ENCODE measurements around the gene PTGER4. TPM values are rescaled to one million over a fixed set of nuclear protein-coding genes. Genes with fewer than 3 reads are reported as not detected.
"Not testable (repeated sequence)": the region's sequence is repeated elsewhere in the genome, so short reads cannot be mapped to it uniquely, and the experiment has no call there.

PTGER4 gene
- total RNA-seq, 1 donor from 2014 or later, result 33.7 TPM

GRCh38 chr5:40716000-40716399 lies 36.3 kb downstream of the PTGER4 start:
- Mint-ChIP-seq H3K36me3 (ENCODE audit: low read depth) (peaks cover 42% of the 10 kb centered on the region), H3K4me1 (ENCODE audit: low read depth) (peaks cover 6% of the 10 kb centered on the region), H3K4me3 (ENCODE audit: low read depth) (no peak overlapping the region), H3K9me3 (peaks cover 4% of the 10 kb centered on the region), H3K27me3 (ENCODE audit: low read depth) (no peaks in the 10 kb centered on the region), H3K27ac (no peak overlapping the region)
- DNase-seq (ENCODE audit: low spot score), result no peak
- intact Hi-C loops (cut with micrococcal nuclease), result no loop called here

GRCh38 chr5:40716590-40716989 lies 36.9 kb downstream of the PTGER4 start:
- H3K4me1 Mint-ChIP-seq (ENCODE audit: low read depth), result peaks cover 6% of the 10 kb centered on the region
- H3K27me3 Mint-ChIP-seq (ENCODE audit: low read depth), result no peaks in the 10 kb centered on the region
- H3K4me3 Mint-ChIP-seq (ENCODE audit: low read depth), result no peak overlapping the region
- DNase-seq (ENCODE audit: low spot score), result no peak
- H3K36me3 Mint-ChIP-seq (ENCODE audit: low read depth), result peaks cover 46% of the 10 kb centered on the region
- intact Hi-C loops (cut with micrococcal nuclease), result no loop called here
- no peak overlapping the region for H3K27ac Mint-ChIP-seq
- H3K9me3 Mint-ChIP-seq, result peaks cover 10% of the 10 kb centered on the region

GRCh38 chr5:40717281-40717680 lies 37.6 kb downstream of the PTGER4 start:
- no peak overlapping the region for H3K4me3 Mint-ChIP-seq (ENCODE audit: low read depth)
- H3K4me1 Mint-ChIP-seq (ENCODE audit: low read depth), result peaks cover 6% of the 10 kb centered on the region
- DNase-seq (ENCODE audit: low spot score), result no peak
- H3K27me3 Mint-ChIP-seq (ENCODE audit: low read depth), result no peaks in the 10 kb centered on the region
- H3K36me3 Mint-ChIP-seq (ENCODE audit: low read depth), result peaks cover 46% of the 10 kb centered on the region
- intact Hi-C loops (cut with micrococcal nuclease), result no loop called here
- H3K27ac Mint-ChIP-seq, result no peak overlapping the region
- peaks cover 12% of the 10 kb centered on the region for H3K9me3 Mint-ChIP-seq

GRCh38 chr5:40720069-40720468 lies 40.4 kb downstream of the PTGER4 start:
- intact Hi-C loops (cut with micrococcal nuclease), result no loop called here
- H3K27me3 Mint-ChIP-seq (ENCODE audit: low read depth), result no peaks in the 10 kb centered on the region
- H3K27ac Mint-ChIP-seq, result no peak overlapping the region
- peaks cover 56% of the 10 kb centered on the region for H3K36me3 Mint-ChIP-seq (ENCODE audit: low read depth)
- DNase-seq (ENCODE audit: low spot score), result no peak
- peaks cover 12% of the 10 kb centered on the region for H3K9me3 Mint-ChIP-seq
- peaks cover 6% of the 10 kb centered on the region for H3K4me1 Mint-ChIP-seq (ENCODE audit: low read depth)
- no peak overlapping the region for H3K4me3 Mint-ChIP-seq (ENCODE audit: low read depth)

GRCh38 chr5:40722497-40722911 lies 42.8 kb downstream of the PTGER4 start:
- intact Hi-C loops (cut with micrococcal nuclease); H3K4me3 Mint-ChIP-seq (ENCODE audit: low read depth); H3K27ac Mint-ChIP-seq; H3K27me3 Mint-ChIP-seq (ENCODE audit: low read depth); DNase-seq (ENCODE audit: low spot score); H3K4me1 Mint-ChIP-seq (ENCODE audit: low read depth): not testable (repeated sequence)
- Mint-ChIP-seq H3K9me3 (peaks cover 12% of the 10 kb centered on the region), H3K36me3 (ENCODE audit: low read depth) (peaks cover 65% of the 10 kb centered on the region)

GRCh38 chr5:40733434-40733833 lies 53.7 kb downstream of the PTGER4 start:
- H3K27ac Mint-ChIP-seq, result no peak overlapping the region
- intact Hi-C loops (cut with micrococcal nuclease), result loop anchor here (10.0 kb wide), 1 partner anchor 459 kb away; no protein-coding TSS in a partner anchor
- H3K4me3 Mint-ChIP-seq (ENCODE audit: low read depth), result no peak overlapping the region
- no peaks in the 10 kb centered on the region for H3K27me3 Mint-ChIP-seq (ENCODE audit: low read depth)
- H3K9me3 Mint-ChIP-seq, result no peaks in the 10 kb centered on the region
- H3K4me1 Mint-ChIP-seq (ENCODE audit: low read depth), result peaks cover 31% of the 10 kb centered on the region
- DNase-seq (ENCODE audit: low spot score), result no peak
- H3K36me3 Mint-ChIP-seq (ENCODE audit: low read depth), result peaks cover 47% of the 10 kb centered on the region

- Mint-ChIP-seq H3K9me3 (no peaks in the 10 kb centered on the region), H3K4me3 (ENCODE audit: low read depth) (no peak overlapping the region), H3K36me3 (ENCODE audit: low read depth) (peaks cover 48% of the 10 kb centered on the region), H3K27me3 (ENCODE audit: low read depth) (no peaks in the 10 kb centered on the region), H3K27ac (no peak overlapping the region), H3K4me1 (ENCODE audit: low read depth) (peaks cover 31% of the 10 kb centered on the region)
- DNase-seq (ENCODE audit: low spot score), result no peak
- intact Hi-C loops (cut with micrococcal nuclease), result loop anchor here (10.0 kb wide), 1 partner anchor 459 kb away; no protein-coding TSS in a partner anchor
These were observed 54.3 kb downstream of the PTGER4 start for GRCh38 chr5:40733879-40734563.

GRCh38 chr5:40734986-40735385 lies 55.3 kb downstream of the PTGER4 start:
- no peak overlapping the region for H3K4me3 Mint-ChIP-seq (ENCODE audit: low read depth)
- peak overlapping the region; percentile 17 for H3K27ac Mint-ChIP-seq
- DNase-seq (ENCODE audit: low spot score), result no peak
- H3K27me3 Mint-ChIP-seq (ENCODE audit: low read depth), result no peaks in the 10 kb centered on the region
- H3K36me3 Mint-ChIP-seq (ENCODE audit: low read depth), result peaks cover 48% of the 10 kb centered on the region
- H3K4me1 Mint-ChIP-seq (ENCODE audit: low read depth), result peaks cover 31% of the 10 kb centered on the region
- intact Hi-C loops (cut with micrococcal nuclease), result loop anchor here (1.0 to 10.0 kb wide), 5 partner anchors 19 to 460 kb away; no protein-coding TSS in a partner anchor
- peaks cover 5% of the 10 kb centered on the region for H3K9me3 Mint-ChIP-seq

- no peak overlapping the region for H3K4me3 Mint-ChIP-seq (ENCODE audit: low read depth)
- DNase-seq (ENCODE audit: low spot score), result no peak
- intact Hi-C loops (cut with micrococcal nuclease), result loop anchor here (1.0 to 10.0 kb wide), 10 partner anchors 19 to 1021 kb away; no protein-coding TSS in a partner anchor
- no peaks in the 10 kb centered on the region for H3K27me3 Mint-ChIP-seq (ENCODE audit: low read depth)
- peaks cover 51% of the 10 kb centered on the region for H3K36me3 Mint-ChIP-seq (ENCODE audit: low read depth)
- H3K27ac Mint-ChIP-seq, result peak overlapping the region; percentile 17
- peaks cover 28% of the 10 kb centered on the region for H3K4me1 Mint-ChIP-seq (ENCODE audit: low read depth)
- peaks cover 9% of the 10 kb centered on the region for H3K9me3 Mint-ChIP-seq
These were observed 55.9 kb downstream of the PTGER4 start for GRCh38 chr5:40735609-40736008.

- Mint-ChIP-seq H3K4me1 (ENCODE audit: low read depth) (peaks cover 28% of the 10 kb centered on the region), H3K27me3 (ENCODE audit: low read depth) (no peaks in the 10 kb centered on the region), H3K27ac (peak overlapping the region; percentile 17), H3K9me3 (peaks cover 15% of the 10 kb centered on the region), H3K4me3 (ENCODE audit: low read depth) (no peak overlapping the region), H3K36me3 (ENCODE audit: low read depth) (peaks cover 54% of the 10 kb centered on the region)
- no peak for DNase-seq (ENCODE audit: low spot score)
- intact Hi-C loops (cut with micrococcal nuclease), result loop anchor here (1.0 to 10.0 kb wide), 7 partner anchors 48 to 1022 kb away; no protein-coding TSS in a partner anchor
These were observed 56.6 kb downstream of the PTGER4 start for GRCh38 chr5:40736103-40736875.

GRCh38 chr5:40738502-40738901 lies 58.8 kb downstream of the PTGER4 start:
- Mint-ChIP-seq H3K4me1 (ENCODE audit: low read depth) (peaks cover 29% of the 10 kb centered on the region), H3K4me3 (ENCODE audit: low read depth) (no peak overlapping the region), H3K9me3 (peaks cover 17% of the 10 kb centered on the region), H3K36me3 (ENCODE audit: low read depth) (peaks cover 62% of the 10 kb centered on the region), H3K27ac (no peak overlapping the region), H3K27me3 (ENCODE audit: low read depth) (no peaks in the 10 kb centered on the region)
- intact Hi-C loops (cut with micrococcal nuclease), result loop anchor here (5.0 to 10.0 kb wide), 2 partner anchors 251 to 464 kb away; no protein-coding TSS in a partner anchor
- no peak for DNase-seq (ENCODE audit: low spot score)

Measured in activated T-helper 2 cell treated with anti-CD3 and anti-CD28 coated beads, Interferon-gamma antibody, Interleukin-2, Interleukin-4, amounts not matched to agents 10 μg/mL and 5 μg/mL and 100 μg/mL, durations not matched to agents 14 hours and 24 hours and 36 hours (primary cell).